ENCODE results near the gene TTYH1. TPM values are rescaled to one million over a fixed set of nuclear protein-coding genes. Genes with fewer than 3 reads are reported as not detected.
A peak's percentile ranks its signal among the peaks of the same experiment; 100 is the strongest.

Gene TTYH1
- total and polyA plus RNA-seq, 9 of the 15 experiments (the other 6 are each of a cell fraction or from before 2014, with no cell fraction given): 0.08 TPM; not detected in 8

DNA sequence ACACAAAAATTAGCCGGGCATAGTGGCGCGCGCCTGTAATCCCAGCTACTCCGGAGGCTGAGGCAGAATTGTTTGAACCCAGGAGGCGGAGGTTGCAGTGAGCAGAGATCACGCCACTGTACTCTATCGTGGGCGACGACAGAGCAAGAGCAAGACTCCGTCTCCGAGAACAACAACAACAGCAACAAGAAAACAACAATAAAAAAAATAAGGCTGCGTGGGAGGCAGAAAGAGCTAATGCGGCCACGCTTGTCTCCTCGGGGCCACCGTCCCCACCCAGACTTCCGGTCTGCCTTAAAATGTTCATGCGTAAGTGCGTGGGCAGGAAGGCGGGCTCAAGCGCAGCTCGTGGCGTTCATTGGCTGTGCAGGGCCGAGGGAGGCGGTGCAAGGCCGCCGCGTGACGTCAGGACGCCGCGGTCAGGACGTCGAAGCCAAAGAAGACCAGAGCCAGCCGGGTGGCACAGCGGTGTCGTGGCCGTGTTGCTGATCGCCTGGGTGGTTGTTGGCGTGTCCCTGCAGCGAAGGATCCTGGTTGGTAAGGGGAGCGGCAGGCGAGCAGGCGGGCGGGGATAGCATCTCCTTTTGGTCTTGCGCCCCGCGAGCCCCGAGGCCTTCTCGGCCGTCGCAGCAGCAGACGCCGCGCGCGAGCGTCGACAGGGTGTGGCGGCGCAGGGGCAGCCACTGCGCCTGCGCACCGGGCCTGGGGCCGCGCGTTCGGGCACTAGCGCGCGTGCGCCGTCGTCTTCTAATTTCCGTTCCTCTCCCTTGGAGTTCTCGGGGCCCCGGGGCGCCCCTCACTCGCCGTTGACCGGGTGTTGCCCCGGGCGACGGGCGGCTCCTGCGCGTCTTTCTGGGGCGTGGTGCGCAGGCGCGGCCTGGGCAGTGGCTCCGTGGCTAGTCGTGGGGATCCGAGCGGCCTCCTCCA lies 33.8 kb downstream of the TTYH1 start, which contains the start of gene LENG8 (continued):
- TF ChIP-seq, protein P1, sequence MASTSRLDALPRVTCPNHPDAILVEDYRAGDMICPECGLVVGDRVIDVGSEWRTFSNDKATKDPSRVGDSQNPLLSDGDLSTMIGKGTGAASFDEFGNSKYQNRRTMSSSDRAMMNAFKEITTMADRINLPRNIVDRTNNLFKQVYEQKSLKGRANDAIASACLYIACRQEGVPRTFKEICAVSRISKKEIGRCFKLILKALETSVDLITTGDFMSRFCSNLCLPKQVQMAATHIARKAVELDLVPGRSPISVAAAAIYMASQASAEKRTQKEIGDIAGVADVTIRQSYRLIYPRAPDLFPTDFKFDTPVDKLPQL (IDR thresholded peaks at IDR 0.05; ENCODE audit: extremely low read depth, insufficient read length): no peak
- TF ChIP-seq HDAC3 (IDR thresholded peaks at IDR 0.05; ENCODE audit: borderline replicate concordance, partially characterized antibody) (no peak), IFI16 (CRISPR knock-in tag; IDR thresholded peaks at IDR 0.05) (no peak), KHSRP (IDR thresholded peaks at IDR 0.05) (peak; percentile 76), ZBTB1 (CRISPR knock-in tag; IDR thresholded peaks at IDR 0.05; ENCODE audit: borderline replicate concordance, low read depth) (no peak), ZNF431 (CRISPR knock-in tag; IDR thresholded peaks at IDR 0.05) (no peak), PRPF4 (IDR thresholded peaks at IDR 0.05; ENCODE audit: insufficient read depth, low read depth, low read length, poor library complexity, severe bottlenecking) (no peak), ZSCAN32 (CRISPR knock-in tag; IDR thresholded peaks at IDR 0.05) (no peak), PHF20 (IDR thresholded peaks at IDR 0.05; ENCODE audit: partially characterized antibody) (peak; percentile 90), NFATC3 (IDR thresholded peaks at IDR 0.05) (no peak), TRIM28 (IDR thresholded peaks at IDR 0.05) (0 out of 2 replicates have a peak, but pooled peaks have one; percentile 17), ZNF253 (CRISPR knock-in tag; conservative IDR thresholded peaks at IDR 0.05) (no peak)
- TF ChIP-seq, protein P2, sequence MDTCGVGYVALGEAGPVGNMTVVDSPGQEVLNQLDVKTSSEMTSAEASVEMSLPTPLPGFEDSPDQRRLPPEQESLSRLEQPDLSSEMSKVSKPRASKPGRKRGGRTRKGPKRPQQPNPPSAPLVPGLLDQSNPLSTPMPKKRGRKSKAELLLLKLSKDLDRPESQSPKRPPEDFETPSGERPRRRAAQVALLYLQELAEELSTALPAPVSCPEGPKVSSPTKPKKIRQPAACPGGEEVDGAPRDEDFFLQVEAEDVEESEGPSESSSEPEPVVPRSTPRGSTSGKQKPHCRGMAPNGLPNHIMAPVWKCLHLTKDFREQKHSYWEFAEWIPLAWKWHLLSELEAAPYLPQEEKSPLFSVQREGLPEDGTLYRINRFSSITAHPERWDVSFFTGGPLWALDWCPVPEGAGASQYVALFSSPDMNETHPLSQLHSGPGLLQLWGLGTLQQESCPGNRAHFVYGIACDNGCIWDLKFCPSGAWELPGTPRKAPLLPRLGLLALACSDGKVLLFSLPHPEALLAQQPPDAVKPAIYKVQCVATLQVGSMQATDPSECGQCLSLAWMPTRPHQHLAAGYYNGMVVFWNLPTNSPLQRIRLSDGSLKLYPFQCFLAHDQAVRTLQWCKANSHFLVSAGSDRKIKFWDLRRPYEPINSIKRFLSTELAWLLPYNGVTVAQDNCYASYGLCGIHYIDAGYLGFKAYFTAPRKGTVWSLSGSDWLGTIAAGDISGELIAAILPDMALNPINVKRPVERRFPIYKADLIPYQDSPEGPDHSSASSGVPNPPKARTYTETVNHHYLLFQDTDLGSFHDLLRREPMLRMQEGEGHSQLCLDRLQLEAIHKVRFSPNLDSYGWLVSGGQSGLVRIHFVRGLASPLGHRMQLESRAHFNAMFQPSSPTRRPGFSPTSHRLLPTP (IDR thresholded peaks at IDR 0.05; ENCODE audit: borderline replicate concordance, extremely low read depth, insufficient read length): no peak
- TF ChIP-seq, protein P3, sequence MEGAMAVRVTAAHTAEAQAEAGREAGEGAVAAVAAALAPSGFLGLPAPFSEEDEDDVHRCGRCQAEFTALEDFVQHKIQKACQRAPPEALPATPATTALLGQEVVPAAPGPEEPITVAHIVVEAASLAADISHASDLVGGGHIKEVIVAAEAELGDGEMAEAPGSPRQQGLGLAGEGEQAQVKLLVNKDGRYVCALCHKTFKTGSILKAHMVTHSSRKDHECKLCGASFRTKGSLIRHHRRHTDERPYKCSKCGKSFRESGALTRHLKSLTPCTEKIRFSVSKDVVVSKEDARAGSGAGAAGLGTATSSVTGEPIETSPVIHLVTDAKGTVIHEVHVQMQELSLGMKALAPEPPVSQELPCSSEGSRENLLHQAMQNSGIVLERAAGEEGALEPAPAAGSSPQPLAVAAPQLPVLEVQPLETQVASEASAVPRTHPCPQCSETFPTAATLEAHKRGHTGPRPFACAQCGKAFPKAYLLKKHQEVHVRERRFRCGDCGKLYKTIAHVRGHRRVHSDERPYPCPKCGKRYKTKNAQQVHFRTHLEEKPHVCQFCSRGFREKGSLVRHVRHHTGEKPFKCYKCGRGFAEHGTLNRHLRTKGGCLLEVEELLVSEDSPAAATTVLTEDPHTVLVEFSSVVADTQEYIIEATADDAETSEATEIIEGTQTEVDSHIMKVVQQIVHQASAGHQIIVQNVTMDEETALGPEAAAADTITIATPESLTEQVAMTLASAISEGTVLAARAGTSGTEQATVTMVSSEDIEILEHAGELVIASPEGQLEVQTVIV (CRISPR knock-in tag; IDR thresholded peaks at IDR 0.05; ENCODE audit: borderline replicate concordance): no peak
- TF ChIP-seq, protein P4, sequence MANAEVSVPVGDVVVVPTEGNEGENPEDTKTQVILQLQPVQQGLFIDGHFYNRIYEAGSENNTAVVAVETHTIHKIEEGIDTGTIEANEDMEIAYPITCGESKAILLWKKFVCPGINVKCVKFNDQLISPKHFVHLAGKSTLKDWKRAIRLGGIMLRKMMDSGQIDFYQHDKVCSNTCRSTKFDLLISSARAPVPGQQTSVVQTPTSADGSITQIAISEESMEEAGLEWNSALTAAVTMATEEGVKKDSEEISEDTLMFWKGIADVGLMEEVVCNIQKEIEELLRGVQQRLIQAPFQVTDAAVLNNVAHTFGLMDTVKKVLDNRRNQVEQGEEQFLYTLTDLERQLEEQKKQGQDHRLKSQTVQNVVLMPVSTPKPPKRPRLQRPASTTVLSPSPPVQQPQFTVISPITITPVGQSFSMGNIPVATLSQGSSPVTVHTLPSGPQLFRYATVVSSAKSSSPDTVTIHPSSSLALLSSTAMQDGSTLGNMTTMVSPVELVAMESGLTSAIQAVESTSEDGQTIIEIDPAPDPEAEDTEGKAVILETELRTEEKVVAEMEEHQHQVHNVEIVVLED (CRISPR knock-in tag; IDR thresholded peaks at IDR 0.05): peak; percentile 98
- TF ChIP-seq, protein P5, sequence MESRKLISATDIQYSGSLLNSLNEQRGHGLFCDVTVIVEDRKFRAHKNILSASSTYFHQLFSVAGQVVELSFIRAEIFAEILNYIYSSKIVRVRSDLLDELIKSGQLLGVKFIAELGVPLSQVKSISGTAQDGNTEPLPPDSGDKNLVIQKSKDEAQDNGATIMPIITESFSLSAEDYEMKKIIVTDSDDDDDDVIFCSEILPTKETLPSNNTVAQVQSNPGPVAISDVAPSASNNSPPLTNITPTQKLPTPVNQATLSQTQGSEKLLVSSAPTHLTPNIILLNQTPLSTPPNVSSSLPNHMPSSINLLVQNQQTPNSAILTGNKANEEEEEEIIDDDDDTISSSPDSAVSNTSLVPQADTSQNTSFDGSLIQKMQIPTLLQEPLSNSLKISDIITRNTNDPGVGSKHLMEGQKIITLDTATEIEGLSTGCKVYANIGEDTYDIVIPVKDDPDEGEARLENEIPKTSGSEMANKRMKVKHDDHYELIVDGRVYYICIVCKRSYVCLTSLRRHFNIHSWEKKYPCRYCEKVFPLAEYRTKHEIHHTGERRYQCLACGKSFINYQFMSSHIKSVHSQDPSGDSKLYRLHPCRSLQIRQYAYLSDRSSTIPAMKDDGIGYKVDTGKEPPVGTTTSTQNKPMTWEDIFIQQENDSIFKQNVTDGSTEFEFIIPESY (CRISPR knock-in tag; IDR thresholded peaks at IDR 0.05): 0 out of 2 replicates have a peak, but pooled peaks have one; percentile 45

Measured in K562 (cell line).